ENCODE results near the gene SPAG6.

- TF ChIP-seq CTCF (conservative IDR thresholded peaks at IDR 0.05 in 1 of 2, IDR thresholded peaks at IDR 0.05 in 1 of 2; ENCODE audit: low read depth in 1 of 2, low read length in 2 of 2) (no peak), EZH2 (IDR thresholded peaks at IDR 0.05; ENCODE audit: low read length, missing control alignments) (no peak)
These were observed 21.1 kb downstream of the SPAG6 start for GRCh38 chr10:22366435-22366703.
